ENCODE measurements around the gene HS3ST4. TPM values are rescaled to one million over a fixed set of nuclear protein-coding genes. Genes with fewer than 3 reads are reported as not detected.

HS3ST4 gene
- polyA plus RNA-seq, 3 donors = 0.41 to 0.56 (median 0.52) TPM

DNA sequence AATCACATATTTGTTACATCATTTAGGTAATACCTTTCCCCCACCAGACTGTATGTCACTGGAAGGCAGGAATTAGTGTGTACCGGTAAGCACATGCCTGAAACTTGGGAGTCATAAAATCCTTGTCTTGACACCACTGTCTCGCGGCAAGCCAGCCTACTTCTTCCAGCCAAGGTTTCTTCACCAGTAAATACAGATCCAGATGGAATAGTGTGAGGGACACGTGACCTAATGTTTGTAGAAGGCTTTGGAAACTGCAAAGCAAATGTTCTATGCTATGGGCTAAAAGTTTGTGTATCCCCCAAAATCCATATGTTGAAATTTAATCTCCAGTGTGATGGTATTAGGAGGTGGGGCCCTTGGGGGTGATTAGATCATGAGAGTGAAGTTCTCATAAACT is 126.1 kb downstream of the HS3ST4 start:
- no peak for DNase-seq

DNA sequence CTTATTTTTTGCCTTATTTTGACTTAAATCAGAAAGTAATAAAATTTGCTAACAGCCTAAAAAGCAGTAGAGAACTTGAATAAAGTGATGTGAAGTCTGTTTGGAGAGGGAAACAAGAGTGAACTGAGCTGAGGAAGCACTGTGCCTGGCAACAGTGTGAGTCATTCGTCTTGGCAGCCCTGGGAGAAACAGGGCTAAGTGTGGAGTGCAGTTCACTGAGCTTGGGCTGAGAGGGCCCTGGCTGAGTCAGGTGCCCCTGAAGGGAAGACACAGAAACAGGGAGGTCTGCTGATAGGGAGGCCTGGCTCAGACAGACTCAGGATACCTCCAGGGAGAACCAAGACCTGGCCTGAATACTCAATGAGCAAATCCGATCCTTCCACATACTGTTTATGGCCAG is 132.1 kb downstream of the HS3ST4 start:
- DNase-seq = no peak

DNA sequence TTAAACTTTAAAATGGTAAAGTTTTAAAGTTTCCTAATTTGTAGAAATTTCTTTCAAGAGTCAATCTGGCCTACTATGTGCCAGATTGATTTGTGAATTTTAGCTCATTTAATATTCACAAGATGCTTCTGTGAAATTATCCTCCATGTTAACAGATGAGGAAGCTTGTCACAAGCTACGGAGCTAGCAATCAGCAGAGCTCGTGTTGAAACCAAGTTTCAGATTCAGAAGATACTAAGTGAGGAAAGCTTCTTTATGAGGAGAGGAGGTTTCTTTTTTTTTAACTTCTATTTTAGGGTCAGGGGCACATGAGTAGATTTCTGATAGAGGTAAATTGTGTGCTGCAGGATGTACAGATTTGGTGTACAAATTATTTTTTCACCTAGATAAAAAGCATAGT is 135.9 kb downstream of the HS3ST4 start:
- DNase-seq = no peak

GRCh38 chr16:25828510-25828909 is 136.8 kb downstream of the HS3ST4 start:
- DNase-seq = no peak

DNA sequence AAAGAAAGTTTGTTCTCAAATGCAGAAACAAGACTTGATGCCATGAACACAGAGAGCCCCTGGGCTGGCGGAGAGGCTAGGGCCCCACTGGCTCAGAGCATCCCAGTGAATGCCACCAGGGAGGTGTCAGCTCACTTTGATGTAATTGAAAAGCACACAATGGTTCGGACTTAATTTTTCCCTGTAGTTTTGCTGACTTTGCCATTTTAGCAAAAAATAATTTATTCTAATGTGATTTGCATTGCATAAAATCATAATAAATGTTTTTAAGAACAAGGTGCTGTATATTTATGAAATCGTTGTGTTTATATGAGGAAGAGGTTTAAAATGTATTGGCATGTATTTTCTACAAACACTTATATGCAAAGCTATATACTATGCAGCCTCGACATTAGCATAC is 140.5 kb downstream of the HS3ST4 start:
- DNase-seq = no peak

DNA sequence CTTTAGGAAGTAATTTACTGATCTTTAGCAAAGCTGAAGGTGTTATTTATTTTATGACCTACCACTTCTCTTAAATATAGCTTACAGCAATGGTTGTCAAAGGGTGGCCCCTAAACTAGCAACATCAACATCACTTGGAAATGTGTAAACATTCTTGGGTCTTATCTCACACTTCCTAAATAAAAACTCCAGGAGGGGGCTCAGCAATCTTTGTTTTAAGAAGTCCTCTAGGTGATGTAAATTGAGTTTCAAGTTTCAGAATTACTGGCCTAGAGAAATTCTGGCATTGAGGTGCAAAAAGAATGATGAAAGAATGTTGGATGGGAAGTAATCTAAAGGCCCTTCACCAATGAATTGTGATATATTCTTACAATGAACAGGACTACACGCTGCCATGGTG is 142.3 kb downstream of the HS3ST4 start:
- no peak for DNase-seq

- DNase-seq = no peak
These were observed 143.4 kb downstream of the HS3ST4 start for GRCh38 chr16:25835126-25835525.

DNA sequence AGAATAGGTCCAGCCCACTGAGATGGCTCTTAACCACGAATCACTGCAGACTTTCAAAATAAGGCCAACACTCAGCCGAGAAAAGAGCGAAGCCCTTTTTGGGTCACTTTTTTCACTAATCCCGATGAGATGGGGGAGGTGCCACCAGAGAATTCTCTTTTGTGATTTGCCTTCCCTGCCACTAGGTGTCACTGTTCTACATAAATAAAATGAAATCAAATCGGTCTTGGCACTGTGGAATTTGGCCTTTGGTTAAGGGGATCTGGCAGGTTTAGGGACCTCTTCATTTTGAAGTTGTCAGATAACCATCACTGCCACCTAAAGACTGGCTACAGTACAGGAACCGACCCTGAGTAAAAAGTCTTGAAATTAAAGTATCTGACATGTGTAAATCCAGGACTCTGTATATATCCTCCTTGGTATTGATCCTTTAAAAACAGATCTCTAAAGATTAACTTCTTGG is 147.0 kb downstream of the HS3ST4 start:
- peak; percentile 59 for DNase-seq

DNA sequence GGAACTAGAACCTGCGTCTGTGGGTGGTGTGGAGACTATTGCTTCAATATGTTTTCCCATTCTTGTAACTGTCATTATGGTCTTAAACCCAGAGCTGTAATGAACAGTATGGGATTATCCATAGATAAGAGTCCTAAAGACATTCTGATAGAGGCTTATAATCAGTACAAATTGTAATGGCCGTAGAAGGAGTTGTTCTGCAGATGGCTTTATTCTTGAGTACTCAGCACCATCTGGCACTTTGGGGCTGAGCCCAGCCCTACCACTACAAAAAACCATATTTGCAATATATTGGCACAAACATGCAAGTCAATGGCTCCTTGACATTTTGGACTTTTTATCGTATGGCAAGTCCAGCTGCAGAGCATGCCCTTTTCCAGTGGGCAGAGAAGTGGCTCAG is 150.0 kb downstream of the HS3ST4 start:
- no peak for DNase-seq

DNA sequence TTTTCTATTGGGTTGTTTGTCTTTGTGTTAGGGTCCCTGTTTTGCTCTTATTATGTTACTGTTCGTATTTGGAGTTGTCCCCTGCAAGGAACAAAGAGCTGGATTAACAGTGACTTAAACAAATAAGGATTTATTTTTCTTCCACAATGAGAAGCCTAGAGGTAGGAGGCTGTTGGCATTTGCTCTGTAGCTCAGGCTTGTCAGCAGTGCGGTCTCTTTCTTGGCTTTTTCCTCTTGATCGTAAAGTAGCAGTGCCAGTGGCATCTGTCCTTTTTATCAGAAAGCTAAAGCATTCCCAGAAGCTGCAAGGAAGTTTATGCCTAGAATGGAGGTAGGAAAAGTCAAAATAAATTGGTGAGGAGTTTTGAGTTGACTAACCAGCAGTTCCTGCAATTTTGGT is 154.1 kb downstream of the HS3ST4 start:
- no peak for DNase-seq

GRCh38 chr16:25854141-25854540 is 162.4 kb downstream of the HS3ST4 start:
- DNase-seq = no peak

GRCh38 chr16:25855063-25855462 is 163.3 kb downstream of the HS3ST4 start:
- DNase-seq = no peak

GRCh38 chr16:25855818-25856217 is 164.1 kb downstream of the HS3ST4 start:
- no peak for DNase-seq

DNA sequence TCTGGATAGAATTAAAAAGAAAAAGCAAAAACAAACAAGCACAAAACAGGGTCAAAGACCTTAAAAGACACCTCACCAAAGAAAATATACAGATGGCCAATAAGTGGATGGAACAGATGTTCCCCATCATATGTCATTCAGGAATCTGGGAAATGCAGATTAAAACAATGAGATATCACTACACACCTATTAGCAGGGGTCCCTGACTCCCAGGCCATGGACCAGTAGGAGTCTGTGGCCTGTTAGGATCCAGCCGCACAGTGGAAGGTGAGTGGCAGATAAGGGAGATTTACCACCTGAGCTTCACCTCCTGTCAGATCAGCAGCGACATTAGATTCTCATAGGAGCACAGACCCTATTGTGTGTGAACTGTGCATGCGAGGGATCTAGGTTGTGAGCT is 167.9 kb downstream of the HS3ST4 start:
- DNase-seq = no peak

DNA sequence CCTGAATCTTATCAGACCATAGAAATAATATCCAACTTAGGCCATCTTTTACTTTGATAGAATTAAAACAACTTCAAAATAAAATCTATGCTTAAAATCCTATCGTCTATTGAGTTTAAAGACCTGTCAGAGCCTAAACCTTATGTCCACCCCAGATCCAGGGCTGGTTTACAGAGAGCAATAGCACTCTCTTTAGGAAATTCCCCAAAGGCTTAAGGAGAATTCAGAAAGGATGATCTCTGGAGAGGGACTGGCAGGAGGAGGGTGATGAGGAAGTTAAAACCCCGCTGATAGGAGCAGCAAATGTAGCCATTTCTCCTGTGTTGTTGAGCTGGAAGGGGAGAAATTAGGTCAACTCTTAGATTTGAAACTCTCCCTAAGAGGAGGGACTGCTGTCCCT is 175.3 kb downstream of the HS3ST4 start:
- DNase-seq = no peak

DNA sequence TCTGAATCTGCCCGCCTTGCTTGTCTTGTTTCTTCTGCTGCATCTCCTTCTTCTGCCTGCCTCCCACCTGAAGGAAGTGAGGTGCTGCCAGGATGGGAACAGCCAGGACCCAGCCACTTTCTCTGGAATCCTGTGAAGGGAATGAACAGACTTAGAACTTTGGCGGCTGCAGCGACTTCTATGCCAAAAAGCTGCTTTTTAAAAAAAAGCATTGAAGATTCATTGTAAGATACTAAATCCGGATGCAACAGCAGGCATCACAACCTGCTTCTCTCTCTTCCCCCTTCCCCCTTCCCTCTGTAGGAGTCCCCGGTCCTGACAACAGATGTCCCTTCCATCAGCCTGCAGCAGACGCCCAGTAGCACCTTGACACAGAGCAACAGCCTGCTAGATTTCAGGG is 176.3 kb downstream of the HS3ST4 start:
- DNase-seq = no peak

GRCh38 chr16:25868706-25869370 is 177.1 kb downstream of the HS3ST4 start:
- DNase-seq = peak; percentile 34

GRCh38 chr16:25872369-25873070 is 180.8 kb downstream of the HS3ST4 start:
- no peak for DNase-seq

DNA sequence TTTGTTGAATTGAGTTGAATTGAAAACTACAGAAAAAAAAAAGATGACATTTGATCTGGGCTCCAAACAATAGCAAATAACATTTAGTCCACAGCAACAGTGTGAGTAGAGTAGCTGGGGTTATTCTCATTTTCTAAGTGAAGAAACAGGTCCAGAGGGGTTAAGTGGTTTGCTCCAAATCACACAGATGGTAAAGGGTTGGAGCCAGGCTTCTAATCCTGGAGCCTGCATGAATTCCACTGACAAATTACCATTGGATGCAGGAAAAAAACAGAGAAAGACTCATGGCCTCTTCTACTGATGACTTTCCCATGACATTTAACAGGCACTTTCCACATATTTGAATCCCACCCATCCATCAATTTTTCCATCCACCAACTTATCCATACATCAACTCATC is 182.4 kb downstream of the HS3ST4 start:
- no peak for DNase-seq

- no peak for DNase-seq
These were observed 184.3 kb downstream of the HS3ST4 start for GRCh38 chr16:25875956-25876598.

- no peak for DNase-seq
These were observed 185.3 kb downstream of the HS3ST4 start for GRCh38 chr16:25877103-25877502.

GRCh38 chr16:25886598-25886997 is 194.8 kb downstream of the HS3ST4 start:
- DNase-seq = no peak

GRCh38 chr16:25888868-25889267 is 197.1 kb downstream of the HS3ST4 start:
- DNase-seq = no peak
